ENCODE data around the gene OR52B6. TPM values are rescaled to one million over a fixed set of nuclear protein-coding genes. Genes with fewer than 3 reads are reported as not detected.

OR52B6 gene, protein sequence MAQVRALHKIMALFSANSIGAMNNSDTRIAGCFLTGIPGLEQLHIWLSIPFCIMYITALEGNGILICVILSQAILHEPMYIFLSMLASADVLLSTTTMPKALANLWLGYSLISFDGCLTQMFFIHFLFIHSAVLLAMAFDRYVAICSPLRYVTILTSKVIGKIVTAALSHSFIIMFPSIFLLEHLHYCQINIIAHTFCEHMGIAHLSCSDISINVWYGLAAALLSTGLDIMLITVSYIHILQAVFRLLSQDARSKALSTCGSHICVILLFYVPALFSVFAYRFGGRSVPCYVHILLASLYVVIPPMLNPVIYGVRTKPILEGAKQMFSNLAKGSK
- not detected for total RNA-seq

DNA sequence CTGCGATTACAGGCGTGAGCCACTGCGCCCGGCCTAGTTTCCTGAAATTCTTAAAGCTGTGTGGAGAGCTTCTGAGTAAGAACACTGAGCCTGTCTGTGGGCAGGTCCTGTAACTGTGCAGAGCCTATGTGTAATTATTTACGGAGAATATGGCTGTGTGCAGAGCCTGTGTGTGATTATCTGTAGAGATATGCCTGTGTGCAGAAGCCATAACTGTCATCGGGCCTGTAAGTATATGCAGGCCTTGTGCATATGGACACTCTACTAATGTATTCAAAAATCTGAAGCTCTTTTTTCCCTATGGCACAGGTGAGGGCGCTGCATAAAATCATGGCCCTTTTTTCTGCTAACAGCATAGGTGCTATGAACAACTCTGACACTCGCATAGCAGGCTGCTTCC is at the start of gene OR52B6:
Gene OR52B6, plus strand, starts transcription at position 301 of the 400 bp plus-strand sequence. Its CDS starts 0 bp downstream, at position 301.

DNA sequence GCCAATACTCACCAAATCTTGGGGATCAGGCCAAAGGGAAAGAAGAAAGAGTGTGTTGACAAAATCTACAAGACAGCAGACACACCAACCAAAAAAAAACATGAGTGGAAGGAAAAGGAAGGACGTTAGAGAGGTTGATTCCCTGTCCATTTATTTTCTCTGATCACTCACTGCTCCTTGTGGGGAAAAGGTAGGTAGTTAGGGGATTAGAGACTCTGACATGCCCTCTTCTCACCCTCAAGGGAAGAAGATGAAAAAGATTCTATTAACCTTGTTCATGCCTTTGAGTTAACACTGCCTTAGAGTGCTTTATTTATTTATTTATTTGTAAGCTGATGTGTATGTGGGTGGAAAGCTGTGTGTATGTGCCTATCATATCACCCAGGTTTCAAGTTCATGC is 32.2 kb upstream of the OR52B6 start, which contains the start of gene OR52H1:
Gene OR52H1, minus strand, starts transcription at position 101 of the 400 bp plus-strand sequence. CDS start 3,035 bp downstream, outside the sequence.

DNA sequence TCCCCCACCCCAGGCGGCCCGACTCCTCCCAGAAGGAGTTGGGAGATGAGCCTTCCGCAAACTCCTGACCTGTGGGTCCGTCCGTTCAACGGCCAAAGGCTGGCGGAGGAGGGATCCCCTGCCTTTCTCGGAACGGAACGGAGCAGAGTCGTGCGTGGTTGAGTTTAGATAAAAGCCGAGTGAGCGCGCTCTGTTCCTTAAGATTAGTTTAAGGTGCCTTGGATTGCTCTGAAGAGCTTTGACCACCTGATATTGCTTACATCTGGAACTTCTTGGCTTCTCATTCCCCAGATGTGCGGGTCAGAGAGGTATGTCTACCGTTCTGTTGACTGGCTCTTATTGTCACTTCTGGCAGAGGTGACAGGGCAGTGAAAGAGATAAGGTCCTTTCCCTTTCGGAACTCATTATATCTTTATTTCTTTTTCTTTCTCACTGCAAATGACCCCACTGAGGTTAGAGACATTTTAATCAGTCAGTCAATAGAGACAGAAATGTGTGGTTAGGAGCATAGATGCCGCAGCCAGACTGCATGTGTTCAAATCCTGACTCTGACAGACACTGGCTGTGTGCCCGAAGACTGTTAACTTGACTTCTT is 16.0 kb downstream of the OR52B6 start, which contains the start of gene TRIM6:
Gene TRIM6, plus strand, starts transcription at position 31 of the 595 bp plus-strand sequence. Its CDS starts 261 bp downstream, at position 292.

GRCh38 chr11:5624489-5625279 is 44.0 kb downstream of the OR52B6 start, which contains the start of gene TRIM34:
TSS of gene TRIM34 (plus strand) at chr11:5625001. CDS start at chr11:5632332, 7,331 bp downstream.

Other genes starting within 250 kb of the OR52B6 start
- not detected for gene OR51B5, start 237.4 kb upstream of the OR52B6 start, total RNA-seq
- not detected for gene OR51B6, start 229.4 kb upstream of the OR52B6 start, total RNA-seq
- not detected for gene OR51M1, start 197.1 kb upstream of the OR52B6 start, total RNA-seq
- gene OR51Q1, start 158.8 kb upstream of the OR52B6 start, total RNA-seq: not detected
- gene OR51I1, start 139.4 kb upstream of the OR52B6 start, total RNA-seq: under 1 TPM in 1 of 2 donors, not detected in 1; 0.34 TPM
- not detected for gene OR51I2, start 131.6 kb upstream of the OR52B6 start, total RNA-seq
- not detected for gene OR52D1, start 92.2 kb upstream of the OR52B6 start, total RNA-seq
- not detected for gene UBQLN3, start 70.9 kb upstream of the OR52B6 start, total RNA-seq
- gene UBQLNL, start 64.2 kb upstream of the OR52B6 start, total RNA-seq: under 1 TPM in 1 of 2 donors, not detected in 1; 0.34 TPM
- gene OR52H1, start 32.3 kb upstream of the OR52B6 start, total RNA-seq: under 1 TPM in 1 of 2 donors, not detected in 1; 0.69 TPM
- gene TRIM6, start 15.8 kb downstream of the OR52B6 start, total RNA-seq: 1 to 10 TPM; 4.5 to 8.7 TPM
- 10 to 100 TPM; 19.3 to 26.6 TPM for gene TRIM34, start 44.1 kb downstream of the OR52B6 start, total RNA-seq
- 10 to 100 TPM; 66.8 to 72.6 TPM for gene TRIM5, start 104.2 kb downstream of the OR52B6 start, total RNA-seq
- gene TRIM22, start 108.9 kb downstream of the OR52B6 start, total RNA-seq: 100 to 1,000 TPM; 117 to 188 TPM
- not detected for gene OR56B1, start 155.6 kb downstream of the OR52B6 start, total RNA-seq
- gene OR52N4, start 173.4 kb downstream of the OR52B6 start, total RNA-seq: not detected
- gene OR52N5, start 202.5 kb downstream of the OR52B6 start, total RNA-seq: not detected
- gene OR52N1, start 210.4 kb downstream of the OR52B6 start, total RNA-seq: not detected
- not detected for gene OR52N2, start 228.0 kb downstream of the OR52B6 start, total RNA-seq